Measurements from ENCODE around the gene CTNNA3.

DNA sequence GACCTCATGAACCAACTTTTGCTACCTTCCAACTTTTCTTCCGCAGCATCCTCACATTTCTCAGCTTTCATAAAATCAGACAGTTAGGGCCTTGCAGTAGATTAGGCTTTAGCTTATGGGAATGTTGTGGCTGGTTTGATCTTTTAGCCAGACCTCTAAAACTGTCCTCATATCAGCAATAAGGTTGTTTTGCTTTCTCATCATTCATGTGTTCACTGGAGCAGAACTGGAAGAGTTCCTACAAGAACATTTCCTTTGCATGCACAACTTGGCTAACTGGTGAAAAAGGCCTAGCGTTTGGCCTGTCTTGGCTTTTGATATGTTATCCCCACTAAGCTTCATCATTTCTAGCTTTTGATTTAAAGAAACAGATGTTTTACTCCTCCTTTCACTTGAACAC, 900.1 kb downstream of the CTNNA3 start:
- TF ChIP-seq, protein P1, sequence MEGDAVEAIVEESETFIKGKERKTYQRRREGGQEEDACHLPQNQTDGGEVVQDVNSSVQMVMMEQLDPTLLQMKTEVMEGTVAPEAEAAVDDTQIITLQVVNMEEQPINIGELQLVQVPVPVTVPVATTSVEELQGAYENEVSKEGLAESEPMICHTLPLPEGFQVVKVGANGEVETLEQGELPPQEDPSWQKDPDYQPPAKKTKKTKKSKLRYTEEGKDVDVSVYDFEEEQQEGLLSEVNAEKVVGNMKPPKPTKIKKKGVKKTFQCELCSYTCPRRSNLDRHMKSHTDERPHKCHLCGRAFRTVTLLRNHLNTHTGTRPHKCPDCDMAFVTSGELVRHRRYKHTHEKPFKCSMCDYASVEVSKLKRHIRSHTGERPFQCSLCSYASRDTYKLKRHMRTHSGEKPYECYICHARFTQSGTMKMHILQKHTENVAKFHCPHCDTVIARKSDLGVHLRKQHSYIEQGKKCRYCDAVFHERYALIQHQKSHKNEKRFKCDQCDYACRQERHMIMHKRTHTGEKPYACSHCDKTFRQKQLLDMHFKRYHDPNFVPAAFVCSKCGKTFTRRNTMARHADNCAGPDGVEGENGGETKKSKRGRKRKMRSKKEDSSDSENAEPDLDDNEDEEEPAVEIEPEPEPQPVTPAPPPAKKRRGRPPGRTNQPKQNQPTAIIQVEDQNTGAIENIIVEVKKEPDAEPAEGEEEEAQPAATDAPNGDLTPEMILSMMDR (IDR thresholded peaks at IDR 0.05 in 4 of 5, conservative IDR thresholded peaks at IDR 0.05 in 1 of 5), result no peak
- TF ChIP-seq POLR2A (IDR thresholded peaks at IDR 0.05), result no peak
